ENCODE data around the gene ERCC5. TPM values are rescaled to one million over a fixed set of nuclear protein-coding genes. Genes with fewer than 3 reads are reported as not detected.

The ERCC5 gene
- total and polyA plus RNA-seq, 9 of the 15 experiments (the other 6 are each of a cell fraction or from before 2014, with no cell fraction given): 7.4 to 43.1 (median 33.9) TPM

DNA sequence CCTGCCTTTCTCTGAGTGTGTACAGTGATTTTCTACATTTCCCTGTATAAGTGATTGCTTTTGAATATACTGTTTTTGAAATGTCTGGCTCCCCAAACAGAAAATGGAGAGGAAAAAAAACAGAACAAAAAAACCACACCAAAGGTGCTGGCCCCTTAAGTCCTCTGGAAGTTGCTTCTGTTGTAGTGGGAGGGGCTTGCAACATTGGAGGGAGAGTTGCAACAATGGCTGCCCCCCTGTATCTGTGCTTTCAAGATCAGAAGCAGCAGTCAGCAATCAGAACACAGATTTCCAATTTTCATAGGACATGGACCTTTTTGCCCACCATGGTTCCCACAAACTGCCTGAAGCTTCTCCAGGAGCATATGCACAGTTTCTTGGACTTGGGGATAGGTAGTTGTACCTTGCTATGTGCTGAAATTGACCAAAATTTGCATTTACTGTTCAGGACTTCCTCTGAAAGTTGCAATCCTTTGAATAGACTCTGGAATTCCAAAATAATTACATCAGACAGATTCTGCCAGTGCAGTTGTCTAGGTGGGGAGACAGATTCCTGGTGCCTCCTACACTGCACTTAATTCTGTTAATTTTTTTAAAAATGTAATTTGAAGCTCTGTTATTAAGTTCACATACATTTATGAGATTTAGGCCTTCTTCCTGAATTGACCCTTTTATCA lies 33.1 kb upstream of the ERCC5 start:
- CTCF ChIA-PET (ENCODE audit: low intra/inter-chr PET ratio): no interaction called here
- H4K20me1 ChIP-seq (replicated peaks; ENCODE audit: control insufficient read depth, insufficient read depth, low read length): no peaks in the 10 kb centered on the region
- no peak overlapping the region for H3K4me3 ChIP-seq
- intact Hi-C loops (cut with micrococcal nuclease) (no loop called here), in situ Hi-C loops (cut with MboI) (no loop called here)
- TF ChIP-seq ELF2 (CRISPR knock-in tag; IDR thresholded peaks at IDR 0.05): no peak
- no peak for TF ChIP-seq ZNF175 (CRISPR knock-in tag; IDR thresholded peaks at IDR 0.05; ENCODE audit: low read depth)
- TF ChIP-seq NFYB (IDR thresholded peaks at IDR 0.05; ENCODE audit: extremely low read depth, insufficient read length): no peak
- TF ChIP-seq ARID4B (CRISPR knock-in tag; IDR thresholded peaks at IDR 0.05): no peak
- no peak for TF ChIP-seq TCFL5 (CRISPR knock-in tag; conservative IDR thresholded peaks at IDR 0.05)
- TF ChIP-seq CREB5 (CRISPR knock-in tag; IDR thresholded peaks at IDR 0.05): no peak
- peak in 1 of 3 experiments; percentile 45 for TF ChIP-seq YY1 (IDR thresholded peaks at IDR 0.05; ENCODE audit: borderline replicate concordance in 1 of 3, control insufficient read depth in 1 of 3, extremely low read depth in 1 of 3, insufficient read depth in 3 of 3, insufficient read length in 1 of 3, insufficient replicate concordance in 2 of 3, low read depth in 1 of 3, low read length in 2 of 3)
- H3K9ac ChIP-seq (ENCODE audit: insufficient read depth in 1 of 2, low read depth in 2 of 2, low read length in 2 of 2): no peak overlapping the region
- peaks cover 46% of the 10 kb centered on the region for H3K79me2 ChIP-seq (ENCODE audit: control insufficient read depth, insufficient read depth, low read length)
- peaks cover 3% of the 10 kb centered on the region for H3K9me1 ChIP-seq (ENCODE audit: control insufficient read depth, insufficient read depth, low read length)
- 0 out of 2 replicates have a peak, but pooled peaks cover 3% of the 10 kb centered on the region for H3K9me3 ChIP-seq (replicated peaks; ENCODE audit: control insufficient read depth, insufficient read depth, low read depth, low read length)
- no TSS peak for BruUV-seq (replicated peaks)
- peak; percentile 79 for ATAC-seq
- H3K27me3 ChIP-seq (ENCODE audit: control insufficient read depth in 2 of 2, insufficient read depth in 2 of 2, low read length in 2 of 2): no peaks in the 10 kb centered on the region
- H3K4me2 ChIP-seq (ENCODE audit: insufficient read depth, low read length): no peak overlapping the region
- peaks cover 30% of the 10 kb centered on the region; the same call in 2 of the 3 replicates for H3K36me3 ChIP-seq (ENCODE audit: control insufficient read depth, insufficient read depth, low read length)
- no peaks in the 10 kb centered on the region for H3K4me1 ChIP-seq (replicated peaks in 1 of 2; ENCODE audit: control insufficient read depth in 2 of 2, insufficient read depth in 2 of 2, low read length in 2 of 2)
- H3K27ac ChIP-seq (ENCODE audit: extremely low read depth, low read depth, low read length): no peak overlapping the region
- POLR2A ChIA-PET: interaction anchor here (1.0 kb wide), 1 partner anchor 11 kb away, joined by 4 read pairs; no protein-coding TSS in a partner anchor
- H2AFZ ChIP-seq (ENCODE audit: low read depth, low read length): no peak overlapping the region
- peak in 2 of 4 experiments; percentile 5 for DNase-seq (ENCODE audit: extremely low read depth in 1 of 4, low spot score in 3 of 4)
- no peak for FAIRE-seq

Data from K562 (cell line).